HS-27A (cell line): ENCODE results near the gene DCAF12.
"Not testable (repeated sequence)": the region's sequence is repeated elsewhere in the genome, so short reads cannot be mapped to it uniquely, and the experiment has no call there.

Experiments used
- DNase-seq: peaks from one replicate; pipeline ENCODE4 v3.0.0-alpha.2; 2012; ENCODE audit warnings: low read depth, missing footprints

Gene DCAF12

GRCh38 chr9:34126207-34127034 lies at the start of gene DCAF12:
TSS of gene DCAF12 (minus strand) at chr9:34126698. CDS start at chr9:34126431, 267 bp downstream.
- DNase-seq: peak; percentile 87

GRCh38 chr9:34176089-34176488 lies 49.6 kb upstream of the DCAF12 start:
- no peak for DNase-seq

GRCh38 chr9:34171753-34172535 lies 45.4 kb upstream of the DCAF12 start:
- no peak for DNase-seq

- DNase-seq: no peak
These were observed 43.9 kb upstream of the DCAF12 start for GRCh38 chr9:34170237-34170991.

GRCh38 chr9:34169125-34169524 lies 42.6 kb upstream of the DCAF12 start:
- DNase-seq: no peak

- DNase-seq: no peak
These were observed 36.9 kb upstream of the DCAF12 start for GRCh38 chr9:34163434-34163833.

GRCh38 chr9:34158362-34158869 lies 31.9 kb upstream of the DCAF12 start:
- no peak for DNase-seq

- no peak for DNase-seq
These were observed 31.4 kb upstream of the DCAF12 start for GRCh38 chr9:34157898-34158297.

GRCh38 chr9:34157318-34157717 lies 30.8 kb upstream of the DCAF12 start:
- no peak for DNase-seq

- no peak for DNase-seq
These were observed 27.6 kb upstream of the DCAF12 start for GRCh38 chr9:34154057-34154456.

- DNase-seq: no peak
These were observed 24.9 kb upstream of the DCAF12 start for GRCh38 chr9:34151398-34151797.

GRCh38 chr9:34145165-34145564 lies 18.7 kb upstream of the DCAF12 start:
- no peak for DNase-seq

GRCh38 chr9:34143116-34143515 lies 16.6 kb upstream of the DCAF12 start:
- DNase-seq: no peak

GRCh38 chr9:34140853-34141252 lies 14.4 kb upstream of the DCAF12 start:
- no peak for DNase-seq

- DNase-seq: peak; percentile 50
These were observed 13.1 kb upstream of the DCAF12 start for GRCh38 chr9:34139477-34140146.

GRCh38 chr9:34138644-34139043 lies 12.1 kb upstream of the DCAF12 start:
- not testable (repeated sequence) for DNase-seq

GRCh38 chr9:34134521-34134920 lies 8.0 kb upstream of the DCAF12 start:
- no peak for DNase-seq

GRCh38 chr9:34133436-34133949 lies 7.0 kb upstream of the DCAF12 start:
- no peak for DNase-seq

GRCh38 chr9:34131571-34131970 lies 5.1 kb upstream of the DCAF12 start:
- no peak for DNase-seq

- DNase-seq: no peak
These were observed 794 bp upstream of the DCAF12 start for GRCh38 chr9:34127035-34127948.
